Measurements from ENCODE around the gene OGFOD3.

GRCh38 chr17:82441691-82442487, 23.5 kb upstream of the OGFOD3 start:
- TF ChIP-seq CTCF (conservative IDR thresholded peaks at IDR 0.05): no peak
- TF ChIP-seq EZH2 (IDR thresholded peaks at IDR 0.05; ENCODE audit: low read depth): no peak

Measured in PC-9 (cell line).